SU-DHL-6 (cell line): ENCODE data around the gene MRPL36.

Experiments used
- H2AFZ ChIP-seq: fragments of 200-600 bp; sonication (generic); 2 replicates; pipeline ENCODE4 v1.6.1; 2014; ENCODE audit warnings: low read depth, mild to moderate bottlenecking, moderate library complexity, mixed read lengths, antibody characterized with exemption, low read length; ENCODE audit not compliant: severe bottlenecking
- H3F3A ChIP-seq: fragments of 200-600 bp; shearing (Covaris generic); 2 replicates; pipeline ENCODE4 v1.6.0; 2016; ENCODE audit warnings: antibody characterized with exemption, mild to moderate bottlenecking; ENCODE audit not compliant: insufficient read depth
- H3K27ac ChIP-seq: fragments of 200-600 bp; sonication (generic); 2 replicates; pipeline ENCODE4 v1.5.1; 2016; ENCODE audit warnings: low read depth, mild to moderate bottlenecking, low read length, moderate library complexity, mixed read lengths
- H3K27me3 ChIP-seq: fragments of 200-600 bp; sonication (generic), shearing (Covaris generic); 2 replicates; pipeline ENCODE4 v1.6.0; 2014; ENCODE audit warnings: mild to moderate bottlenecking, low read length
- H3K36me3 ChIP-seq: fragments of 200-600 bp; sonication (generic); 2 replicates; pipeline ENCODE4 v1.6.1; 2014; ENCODE audit warnings: mild to moderate bottlenecking, low read length, mixed read lengths
- H3K4me2 ChIP-seq: fragments of 300-600, 200-600 bp; shearing (Covaris generic), sonication (generic); 2 replicates; pipeline ENCODE4 v1.6.0; 2014; ENCODE audit warnings: low read length, low read depth, mild to moderate bottlenecking; ENCODE audit not compliant: poor library complexity, severe bottlenecking
- H3K4me3 ChIP-seq: fragments of 200-600 bp; sonication (generic); 2 replicates; pipeline ENCODE4 v1.5.1; 2014; ENCODE audit warnings: antibody characterized with exemption, low read length, mild to moderate bottlenecking, mixed read lengths; ENCODE audit not compliant: insufficient read depth, poor library complexity, severe bottlenecking
- H3K79me2 ChIP-seq: fragments of 200-600 bp; sonication (generic); 2 replicates; pipeline ENCODE4 v1.6.1; 2014; ENCODE audit warnings: mild to moderate bottlenecking, low read length, moderate library complexity; ENCODE audit not compliant: insufficient read depth
- H3K9ac ChIP-seq: fragments of 200-600 bp; sonication (generic); 2 replicates; pipeline ENCODE4 v1.7.0; 2014; ENCODE audit warnings: mild to moderate bottlenecking, low read length
- H3K9me2 ChIP-seq: fragments of 200-600 bp; sonication (generic); replicated peaks from 2 replicates; pipeline ENCODE4 v1.6.1; 2014; ENCODE audit warnings: low read length; ENCODE audit not compliant: insufficient read depth
- H3K9me3 ChIP-seq: fragments of 200-600 bp; sonication (generic); 2 replicates; pipeline ENCODE4 v1.6.1; 2014; ENCODE audit warnings: low read length, mixed read lengths; ENCODE audit not compliant: insufficient read depth
- H4K20me1 ChIP-seq: fragments of 200-600 bp; sonication (generic); 2 replicates; pipeline ENCODE4 v1.6.1; 2014; ENCODE audit warnings: low read depth, mild to moderate bottlenecking, antibody characterized with exemption, low read length, moderate library complexity, mixed read lengths
- EZH2phosphoT487 ChIP-seq: fragments of 200-600 bp; sonication (generic), shearing (Covaris generic); conservative IDR thresholded peaks from 2 replicates; pipeline ENCODE4 v1.6.1; 2018; ENCODE audit warnings: mild to moderate bottlenecking, antibody characterized with exemption, low read length, moderate library complexity, mixed read lengths
- TF ChIP-seq, protein P1 (sequence below): fragments of 200-600 bp; sonication (generic); IDR thresholded peaks from one replicate; pipeline ENCODE4 v1.5.1; 2017; ENCODE audit warnings: antibody characterized with exemption, mild to moderate bottlenecking, low read length, moderate library complexity; ENCODE audit not compliant: insufficient read depth, poor library complexity, severe bottlenecking

The MRPL36 gene

DNA sequence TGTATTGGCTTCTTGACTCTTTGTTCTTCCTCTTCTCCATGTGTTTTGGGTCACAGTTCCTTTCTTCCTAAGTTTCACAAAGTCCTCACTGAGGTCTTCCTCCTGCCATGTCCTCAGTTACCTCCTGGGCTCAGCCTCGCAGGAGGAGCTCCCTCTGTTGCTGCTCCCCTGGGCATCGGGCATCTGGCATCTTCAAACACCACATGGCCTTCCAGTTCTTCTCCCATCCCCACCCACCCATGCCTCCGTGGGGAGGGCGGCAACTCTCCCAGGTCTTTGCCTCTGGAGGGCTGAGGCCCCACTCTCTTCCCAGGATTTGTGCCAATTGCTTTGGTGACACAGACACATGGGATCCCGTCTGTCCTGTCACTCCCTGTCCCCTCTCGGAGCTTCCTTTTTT, 22.8 kb downstream of the MRPL36 start:
- H3K27ac ChIP-seq: no peak overlapping the region
- no peak for TF ChIP-seq EZH2phosphoT487
- TF ChIP-seq, protein P1, sequence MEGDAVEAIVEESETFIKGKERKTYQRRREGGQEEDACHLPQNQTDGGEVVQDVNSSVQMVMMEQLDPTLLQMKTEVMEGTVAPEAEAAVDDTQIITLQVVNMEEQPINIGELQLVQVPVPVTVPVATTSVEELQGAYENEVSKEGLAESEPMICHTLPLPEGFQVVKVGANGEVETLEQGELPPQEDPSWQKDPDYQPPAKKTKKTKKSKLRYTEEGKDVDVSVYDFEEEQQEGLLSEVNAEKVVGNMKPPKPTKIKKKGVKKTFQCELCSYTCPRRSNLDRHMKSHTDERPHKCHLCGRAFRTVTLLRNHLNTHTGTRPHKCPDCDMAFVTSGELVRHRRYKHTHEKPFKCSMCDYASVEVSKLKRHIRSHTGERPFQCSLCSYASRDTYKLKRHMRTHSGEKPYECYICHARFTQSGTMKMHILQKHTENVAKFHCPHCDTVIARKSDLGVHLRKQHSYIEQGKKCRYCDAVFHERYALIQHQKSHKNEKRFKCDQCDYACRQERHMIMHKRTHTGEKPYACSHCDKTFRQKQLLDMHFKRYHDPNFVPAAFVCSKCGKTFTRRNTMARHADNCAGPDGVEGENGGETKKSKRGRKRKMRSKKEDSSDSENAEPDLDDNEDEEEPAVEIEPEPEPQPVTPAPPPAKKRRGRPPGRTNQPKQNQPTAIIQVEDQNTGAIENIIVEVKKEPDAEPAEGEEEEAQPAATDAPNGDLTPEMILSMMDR: no peak
- H3K4me3 ChIP-seq: no peak overlapping the region
- H3K36me3 ChIP-seq: no peaks in the 10 kb centered on the region
- no peaks in the 10 kb centered on the region for H3K79me2 ChIP-seq
- no peak overlapping the region for H3K4me2 ChIP-seq
- no peaks in the 10 kb centered on the region for H4K20me1 ChIP-seq
- H3K27me3 ChIP-seq: no peaks in the 10 kb centered on the region
- no peaks in the 10 kb centered on the region for H3K9me3 ChIP-seq
- H3K9ac ChIP-seq: no peak overlapping the region
- H2AFZ ChIP-seq: no peak overlapping the region
- H3F3A ChIP-seq: no peaks in the 10 kb centered on the region
- no peaks in the 10 kb centered on the region for H3K9me2 ChIP-seq

DNA sequence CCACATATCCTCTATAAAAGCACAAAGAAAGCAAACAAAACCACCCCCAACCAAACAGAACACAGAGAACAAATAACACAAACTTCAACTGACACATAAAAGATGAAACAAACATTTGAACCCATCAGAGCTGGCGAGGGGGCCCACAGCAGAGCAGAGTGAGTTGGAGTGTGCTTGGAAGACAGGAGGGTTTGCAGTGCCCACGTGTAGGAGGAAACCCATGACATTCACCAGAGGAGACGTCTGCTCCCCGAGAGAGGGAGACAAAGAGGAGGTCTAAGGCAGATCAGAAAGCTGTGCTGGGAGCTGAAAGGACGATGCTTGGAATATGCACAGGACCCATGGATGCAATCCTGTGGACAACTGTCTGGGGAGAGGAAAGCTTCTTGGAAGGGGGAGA, 27.0 kb downstream of the MRPL36 start:
- no peaks in the 10 kb centered on the region for H3K9me2 ChIP-seq
- no peaks in the 10 kb centered on the region for H3K9me3 ChIP-seq
- H3K79me2 ChIP-seq: no peaks in the 10 kb centered on the region
- no peaks in the 10 kb centered on the region for H3K27me3 ChIP-seq
- no peak overlapping the region for H3K4me2 ChIP-seq
- H3K4me3 ChIP-seq: no peak overlapping the region
- no peak overlapping the region for H3K27ac ChIP-seq
- H3K9ac ChIP-seq: no peak overlapping the region
- H2AFZ ChIP-seq: no peak overlapping the region
- H4K20me1 ChIP-seq: no peaks in the 10 kb centered on the region
- TF ChIP-seq EZH2phosphoT487: no peak
- TF ChIP-seq, protein P1: no peak
- H3F3A ChIP-seq: no peaks in the 10 kb centered on the region
- H3K36me3 ChIP-seq: no peaks in the 10 kb centered on the region

DNA sequence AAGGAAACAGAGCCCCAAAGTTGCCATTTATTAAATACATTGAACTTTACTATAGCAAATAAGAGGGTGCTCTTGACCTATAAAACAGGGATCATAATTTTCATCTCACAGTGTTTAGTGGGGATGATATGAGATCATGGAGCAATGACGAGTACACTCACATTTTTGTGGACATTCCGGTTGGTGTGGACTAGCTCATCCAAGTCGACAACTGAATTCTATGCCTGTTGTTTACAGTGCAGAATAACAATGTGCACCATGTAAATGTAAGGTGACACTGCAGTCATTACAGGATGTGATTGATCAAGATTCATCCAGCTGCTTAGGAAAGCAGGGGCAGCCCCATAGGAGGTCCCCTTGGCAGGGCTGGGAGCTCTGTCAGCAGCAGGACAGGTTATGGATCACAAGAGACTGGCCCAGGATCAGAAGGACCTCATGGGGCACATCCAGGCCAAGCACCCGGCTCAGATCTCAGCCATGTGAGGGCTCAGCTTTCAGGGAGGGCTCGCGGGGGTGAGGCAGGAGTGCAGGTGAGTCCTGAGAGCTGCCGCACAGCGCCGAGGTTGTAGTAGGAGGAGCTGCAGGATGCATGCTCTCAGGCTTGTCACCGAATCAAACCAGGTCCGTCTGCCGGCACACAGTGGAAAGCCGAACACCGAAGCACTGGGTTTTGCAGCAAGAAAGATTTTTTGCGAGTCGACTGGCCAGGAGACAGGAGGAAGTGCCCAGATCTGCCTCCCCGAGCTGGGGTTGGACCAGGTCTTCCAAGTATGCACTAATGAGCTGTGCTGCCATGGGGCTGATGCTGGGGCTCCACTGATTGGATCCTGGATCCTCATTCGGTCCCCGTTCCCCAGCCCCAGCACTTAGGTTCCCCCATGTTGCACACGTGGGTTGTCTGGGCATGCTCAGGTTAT, 28.2 kb downstream of the MRPL36 start:
- Histone ChIP-seq H3K4me3 (no peak overlapping the region), H3K9me3 (no peaks in the 10 kb centered on the region), H3K4me2 (no peak overlapping the region), H3K9me2 (no peaks in the 10 kb centered on the region), H3K36me3 (no peaks in the 10 kb centered on the region), H3K27ac (no peak overlapping the region), H2AFZ (no peak overlapping the region), H3F3A (no peaks in the 10 kb centered on the region), H3K9ac (no peak overlapping the region), H3K27me3 (no peaks in the 10 kb centered on the region), H3K79me2 (no peaks in the 10 kb centered on the region), H4K20me1 (no peaks in the 10 kb centered on the region)
- TF ChIP-seq, protein P1: no peak
- no peak for TF ChIP-seq EZH2phosphoT487
